ENCODE data around the gene HBS1L.
"Not testable (repeated sequence)": the region's sequence is repeated elsewhere in the genome, so short reads cannot be mapped to it uniquely, and the experiment has no call there.

DNA sequence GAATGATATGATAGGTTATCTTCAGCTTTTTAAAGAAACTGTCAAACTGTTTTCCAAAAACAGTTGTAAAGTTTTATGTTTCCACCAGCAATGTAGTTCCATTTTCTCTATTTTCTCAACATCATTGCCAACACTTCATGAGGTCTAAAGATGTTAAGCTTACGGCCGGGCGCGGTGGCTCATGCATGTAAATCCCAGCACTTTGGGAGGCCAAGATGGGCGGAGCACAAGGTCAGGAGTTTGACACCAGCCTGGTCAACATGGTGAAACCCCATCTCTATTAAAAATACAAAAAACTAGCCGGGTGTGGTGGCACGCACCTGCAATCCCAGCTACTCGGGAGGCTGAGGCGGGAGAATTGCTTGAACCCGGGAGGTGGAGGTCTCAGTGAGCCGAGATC, 3.7 kb upstream of the HBS1L start:
- TF ChIP-seq, protein P1, sequence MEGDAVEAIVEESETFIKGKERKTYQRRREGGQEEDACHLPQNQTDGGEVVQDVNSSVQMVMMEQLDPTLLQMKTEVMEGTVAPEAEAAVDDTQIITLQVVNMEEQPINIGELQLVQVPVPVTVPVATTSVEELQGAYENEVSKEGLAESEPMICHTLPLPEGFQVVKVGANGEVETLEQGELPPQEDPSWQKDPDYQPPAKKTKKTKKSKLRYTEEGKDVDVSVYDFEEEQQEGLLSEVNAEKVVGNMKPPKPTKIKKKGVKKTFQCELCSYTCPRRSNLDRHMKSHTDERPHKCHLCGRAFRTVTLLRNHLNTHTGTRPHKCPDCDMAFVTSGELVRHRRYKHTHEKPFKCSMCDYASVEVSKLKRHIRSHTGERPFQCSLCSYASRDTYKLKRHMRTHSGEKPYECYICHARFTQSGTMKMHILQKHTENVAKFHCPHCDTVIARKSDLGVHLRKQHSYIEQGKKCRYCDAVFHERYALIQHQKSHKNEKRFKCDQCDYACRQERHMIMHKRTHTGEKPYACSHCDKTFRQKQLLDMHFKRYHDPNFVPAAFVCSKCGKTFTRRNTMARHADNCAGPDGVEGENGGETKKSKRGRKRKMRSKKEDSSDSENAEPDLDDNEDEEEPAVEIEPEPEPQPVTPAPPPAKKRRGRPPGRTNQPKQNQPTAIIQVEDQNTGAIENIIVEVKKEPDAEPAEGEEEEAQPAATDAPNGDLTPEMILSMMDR (conservative IDR thresholded peaks at IDR 0.05 in 1 of 2, IDR thresholded peaks at IDR 0.05 in 1 of 2; ENCODE audit: extremely low read depth in 1 of 2, insufficient read depth in 1 of 2, low read depth in 1 of 2, low read length in 2 of 2), result not testable (repeated sequence)
- TF ChIP-seq EZH2 (IDR thresholded peaks at IDR 0.05; ENCODE audit: borderline replicate concordance, low read length), result not testable (repeated sequence)
